SJSA1 (cell line): Measurements from ENCODE around the gene QRFP. TPM values are rescaled to one million over a fixed set of nuclear protein-coding genes. Genes with fewer than 3 reads are reported as not detected.
"Not testable (repeated sequence)": the region's sequence is repeated elsewhere in the genome, so short reads cannot be mapped to it uniquely, and the experiment has no call there.

Experiments used
- DNase-seq, 2 experiments: peaks; one replicate each; pipeline ENCODE4 v3.0.0-alpha.2; 2015 to 2020; ENCODE audit warnings: low spot score in 2 of 2, low read depth in 1 of 2
- H3K27ac ChIP-seq: fragments of 250-450 bp; sonication (Bioruptor Pico); 2 replicates; pipeline ENCODE4 v1.5.1; 2020; ENCODE audit warnings: mild to moderate bottlenecking, moderate library complexity
- H3K27me3 ChIP-seq: fragments of 250-450 bp; sonication (Bioruptor Pico); replicated peaks from 2 replicates; pipeline ENCODE4 v1.5.1; 2020; ENCODE audit warnings: mild to moderate bottlenecking, moderate library complexity
- H3K36me3 ChIP-seq: fragments of 250-450 bp; sonication (Bioruptor Pico); 2 replicates; pipeline ENCODE4 v1.5.1; 2020; ENCODE audit warnings: mild to moderate bottlenecking
- H3K4me1 ChIP-seq: fragments of 250-450 bp; sonication (Bioruptor Pico); replicated peaks from 2 replicates; pipeline ENCODE4 v1.6.1; 2021; ENCODE audit warnings: mild to moderate bottlenecking
- H3K4me3 ChIP-seq: fragments of 250-450 bp; sonication (Bioruptor Pico); 2 replicates; pipeline ENCODE4 v1.5.1; 2020; ENCODE audit warnings: mild to moderate bottlenecking
- H3K9me3 ChIP-seq: fragments of 250-450 bp; sonication (Bioruptor Pico); replicated peaks from 2 replicates; pipeline ENCODE4 v1.5.1; 2020; ENCODE audit warnings: mild to moderate bottlenecking
- total RNA-seq: library from RNA; depleted of rRNA; stranded (reverse); fragments of >200 nt; shearing (Covaris generic); gene quantifications from 2 replicates; pipeline ENCODE4 v1.2.3, GENCODE V29; 2014

The QRFP gene
- total RNA-seq, 1 experiment from 2014 or later, result not detected

DNA sequence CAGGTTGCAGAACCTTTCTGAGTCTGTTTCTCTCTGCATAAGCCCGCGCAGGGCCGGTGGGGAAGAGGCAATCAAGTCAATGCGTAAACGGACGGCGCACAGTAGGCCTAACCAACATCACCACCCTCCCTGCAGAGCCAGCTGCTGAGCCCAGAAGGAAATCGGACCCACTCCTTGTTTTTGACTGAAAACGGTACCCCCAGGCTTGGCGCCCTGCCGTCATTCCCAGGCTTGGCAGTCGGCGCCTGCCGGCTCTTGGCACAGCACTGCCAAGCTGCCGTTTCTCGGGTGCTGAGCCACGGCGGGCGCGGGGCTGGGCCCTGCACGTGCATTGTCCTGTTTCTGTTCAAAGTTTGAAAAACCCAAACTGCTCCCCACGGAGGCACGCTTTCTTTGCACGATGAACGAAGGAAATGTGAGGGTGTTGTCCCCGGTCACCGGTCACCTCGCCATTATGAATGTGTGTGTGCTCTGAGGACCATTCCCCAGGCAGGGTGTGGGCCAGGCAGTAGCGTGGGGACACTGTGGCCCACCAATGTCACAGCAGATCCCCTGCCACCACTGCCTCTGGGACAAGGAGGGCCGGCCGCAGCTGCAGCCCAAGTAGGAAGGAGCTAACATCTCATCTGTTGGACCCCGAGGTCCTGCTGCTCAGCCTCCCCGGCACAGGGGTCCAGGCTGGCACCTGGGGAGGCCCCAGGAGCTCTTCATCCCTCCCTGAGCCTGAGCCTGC is 22.4 kb upstream of the QRFP start:
- H3K36me3 ChIP-seq, result no peaks in the 10 kb centered on the region

DNA sequence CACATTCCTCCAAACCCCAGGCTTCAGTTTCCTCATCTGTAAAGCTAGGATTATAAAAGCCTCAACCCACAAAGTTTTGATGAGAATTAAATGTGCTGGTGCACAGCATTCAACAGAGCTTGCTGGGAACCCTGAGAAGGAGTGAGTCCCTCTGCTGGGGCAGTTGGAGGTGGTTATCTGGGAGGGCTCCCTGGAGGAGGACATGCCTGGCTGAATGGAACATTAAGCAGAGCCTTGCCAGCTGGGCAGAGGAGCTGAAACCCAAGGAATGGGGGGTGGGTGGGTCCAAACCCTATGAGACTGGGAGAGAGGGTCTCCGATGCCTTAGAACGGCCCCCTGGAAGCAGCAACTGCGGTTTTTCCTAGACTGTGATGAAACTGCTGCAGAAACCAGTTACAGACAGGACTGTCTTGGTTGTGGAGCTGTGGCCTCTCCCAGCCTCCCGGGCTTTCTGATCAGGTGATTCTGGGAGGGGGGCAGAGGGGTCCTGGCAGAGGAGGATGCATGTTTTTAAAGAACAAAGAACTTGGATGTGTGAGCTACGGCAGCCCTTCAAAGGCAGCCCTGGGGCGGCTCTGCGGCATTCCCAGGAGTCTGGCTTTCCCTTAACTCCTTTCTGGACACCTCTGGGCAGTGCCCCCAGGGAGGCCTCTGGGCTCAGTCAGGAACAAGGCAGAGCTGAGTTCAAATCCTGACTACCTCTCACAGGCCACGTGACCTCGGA is 21.7 kb upstream of the QRFP start:
- Histone ChIP-seq H3K27me3 (peaks cover 13% of the 10 kb centered on the region), H3K27ac (no peak overlapping the region), H3K9me3 (no peaks in the 10 kb centered on the region), H3K36me3 (no peaks in the 10 kb centered on the region), H3K4me1 (no peaks in the 10 kb centered on the region), H3K4me3 (no peak overlapping the region)
- no peak for DNase-seq

More for the DNA sequence above, 22.4 kb upstream of the QRFP start:
- DNase-seq, result no peak
- Histone ChIP-seq H3K27ac (no peak overlapping the region), H3K9me3 (no peaks in the 10 kb centered on the region), H3K27me3 (peaks cover 14% of the 10 kb centered on the region), H3K4me3 (no peak overlapping the region), H3K4me1 (no peaks in the 10 kb centered on the region)

DNA sequence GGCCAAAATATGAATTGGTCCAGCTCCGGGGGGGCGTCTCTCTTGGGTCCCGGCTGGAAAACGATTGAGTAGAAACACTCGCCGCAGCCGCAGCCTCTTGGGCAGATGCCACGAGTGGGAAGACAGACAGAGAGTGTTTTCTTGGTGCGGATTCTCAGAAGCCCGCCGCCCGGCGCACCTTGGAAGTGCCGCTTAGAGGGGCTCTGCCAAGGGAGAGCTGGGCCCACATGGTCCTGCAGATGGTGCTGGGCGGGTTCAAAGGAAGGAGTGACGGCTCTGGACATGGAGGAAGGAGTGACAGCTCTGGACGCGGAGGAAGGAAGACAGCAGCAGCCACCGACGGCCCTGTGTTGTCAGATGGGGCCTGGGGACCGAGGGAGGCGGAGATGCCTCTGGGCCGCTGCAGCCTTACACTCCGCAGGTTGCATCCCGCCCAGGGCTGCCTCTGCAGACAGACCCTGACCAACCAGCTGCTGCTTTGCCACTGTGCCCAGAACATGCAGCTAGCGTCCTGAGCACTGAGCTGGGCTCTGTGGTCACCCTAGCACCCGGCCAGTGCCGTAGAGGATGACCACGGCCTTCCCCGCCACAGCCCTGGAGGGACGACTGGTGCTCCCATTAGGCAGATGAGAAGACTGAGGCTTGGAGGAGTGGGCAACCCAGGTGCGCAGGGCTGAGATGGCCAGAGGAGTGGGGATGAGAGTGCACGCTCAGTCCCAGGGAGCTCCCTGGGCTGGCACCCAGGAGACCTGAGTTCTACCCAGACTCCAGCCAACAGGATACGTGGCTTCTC is 20.8 kb upstream of the QRFP start:
- Histone ChIP-seq H3K27me3 (peaks cover 5% of the 10 kb centered on the region; the same call in 1 of the 2 replicates), H3K4me3 (no peak overlapping the region), H3K27ac (no peak overlapping the region), H3K4me1 (no peaks in the 10 kb centered on the region), H3K36me3 (no peaks in the 10 kb centered on the region), H3K9me3 (no peaks in the 10 kb centered on the region)
- DNase-seq, result no peak

DNA sequence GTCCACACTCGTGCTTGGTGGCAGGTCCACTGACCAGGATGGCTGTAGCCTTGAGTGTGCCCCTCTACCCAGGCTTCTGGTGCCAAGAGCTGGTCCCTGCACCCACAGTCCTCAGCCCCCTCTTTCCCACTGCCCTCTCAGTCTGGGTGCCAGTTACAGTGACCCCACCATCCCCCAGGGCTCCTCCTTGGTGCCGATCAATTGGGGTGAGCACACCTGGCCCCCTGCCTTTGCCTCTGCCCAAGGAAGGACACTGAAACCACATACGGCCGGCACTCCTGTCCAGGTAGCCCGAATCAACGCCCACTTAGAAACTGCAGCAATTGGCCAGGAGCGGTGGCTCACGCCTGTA is 18.5 kb upstream of the QRFP start:
- H3K4me1 ChIP-seq, result no peaks in the 10 kb centered on the region
- H3K9me3 ChIP-seq, result no peaks in the 10 kb centered on the region
- 0 out of 2 replicates have a peak, but pooled peaks cover 5% of the 10 kb centered on the region for H3K27me3 ChIP-seq
- H3K4me3 ChIP-seq, result no peak overlapping the region
- H3K27ac ChIP-seq, result no peak overlapping the region
- DNase-seq, result no peak
- no peaks in the 10 kb centered on the region for H3K36me3 ChIP-seq

DNA sequence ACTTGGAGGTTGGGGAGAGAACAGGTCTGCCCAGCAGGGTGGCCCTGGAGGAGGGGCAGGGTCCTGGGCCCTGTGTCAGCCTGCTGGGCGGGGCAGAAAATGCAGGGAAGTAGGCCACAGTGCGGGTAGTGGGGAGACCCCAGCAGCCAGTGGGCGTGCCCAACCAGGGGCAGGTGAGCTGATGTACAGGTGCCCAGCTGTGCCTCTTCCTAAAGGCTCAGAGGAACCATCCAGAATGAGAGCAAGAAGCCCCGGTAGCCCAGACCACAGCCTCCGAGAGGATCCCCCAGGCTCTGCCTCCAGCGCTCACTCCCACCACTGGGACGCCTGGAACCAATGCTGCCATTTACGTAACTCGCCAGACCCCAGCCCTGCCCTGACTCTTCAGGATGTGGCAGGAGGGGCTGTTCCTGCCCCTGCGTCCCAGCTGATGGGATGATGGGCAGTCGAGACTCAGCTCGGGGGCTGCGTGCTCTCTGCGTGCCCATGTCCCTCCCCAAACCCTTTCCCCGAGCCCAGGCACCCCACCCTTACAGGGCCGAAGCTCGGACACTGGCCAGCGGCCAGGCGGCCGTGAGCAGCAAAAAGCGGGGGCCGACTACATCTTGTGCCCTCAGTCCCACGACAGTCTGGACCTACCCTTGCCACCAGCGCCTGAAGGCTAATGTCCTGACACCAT is 17.9 kb upstream of the QRFP start:
- H3K27me3 ChIP-seq, result 0 out of 2 replicates have a peak, but pooled peaks cover 5% of the 10 kb centered on the region
- H3K4me1 ChIP-seq, result no peaks in the 10 kb centered on the region
- H3K36me3 ChIP-seq, result no peaks in the 10 kb centered on the region
- H3K4me3 ChIP-seq, result no peak overlapping the region
- H3K9me3 ChIP-seq, result no peaks in the 10 kb centered on the region
- DNase-seq, result no peak
- H3K27ac ChIP-seq, result no peak overlapping the region

DNA sequence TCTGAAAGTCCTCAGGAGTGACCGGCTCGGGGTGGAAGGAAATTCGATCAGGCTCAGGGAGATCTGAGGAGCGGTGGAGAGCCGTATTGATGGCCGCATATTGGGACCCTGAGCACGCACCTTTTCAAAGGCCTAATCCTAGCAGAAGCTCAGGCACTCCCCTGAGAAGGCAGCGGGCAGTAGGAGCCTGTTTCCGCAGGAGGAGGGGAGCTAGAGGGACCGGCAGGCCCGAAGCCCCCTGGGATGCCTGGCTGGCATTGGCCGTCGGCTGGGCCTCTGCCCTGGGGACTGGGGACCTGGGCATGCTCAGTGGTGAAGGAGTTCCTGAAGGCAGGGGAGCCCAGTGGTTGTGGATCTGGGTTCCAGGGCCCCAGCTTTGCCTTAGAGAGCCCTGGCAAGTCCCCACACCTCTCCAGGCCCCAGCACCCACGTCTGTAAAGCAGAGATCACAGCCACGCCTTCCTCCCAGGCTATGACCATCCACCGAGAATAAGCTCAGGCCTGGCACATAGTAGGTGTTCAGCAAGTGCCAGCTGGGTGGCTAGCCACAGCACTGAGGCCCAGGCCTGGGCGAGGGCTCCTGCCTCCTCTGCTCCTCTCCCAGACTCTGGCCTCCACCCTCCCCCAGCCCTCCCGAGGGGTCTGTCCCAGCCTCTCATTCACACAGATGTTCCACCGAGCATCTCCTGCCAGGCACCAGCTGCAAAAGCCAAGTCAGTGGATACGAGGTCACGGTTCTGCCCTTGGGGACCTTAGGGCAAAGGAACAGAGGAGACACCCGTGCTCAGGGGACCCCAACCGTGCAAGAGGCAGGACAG is 17.2 kb upstream of the QRFP start:
- Histone ChIP-seq H3K27me3 (0 out of 2 replicates have a peak, but pooled peaks cover 5% of the 10 kb centered on the region), H3K27ac (no peak overlapping the region), H3K4me1 (no peaks in the 10 kb centered on the region), H3K36me3 (no peaks in the 10 kb centered on the region), H3K9me3 (no peaks in the 10 kb centered on the region), H3K4me3 (no peak overlapping the region)
- DNase-seq, result no peak

DNA sequence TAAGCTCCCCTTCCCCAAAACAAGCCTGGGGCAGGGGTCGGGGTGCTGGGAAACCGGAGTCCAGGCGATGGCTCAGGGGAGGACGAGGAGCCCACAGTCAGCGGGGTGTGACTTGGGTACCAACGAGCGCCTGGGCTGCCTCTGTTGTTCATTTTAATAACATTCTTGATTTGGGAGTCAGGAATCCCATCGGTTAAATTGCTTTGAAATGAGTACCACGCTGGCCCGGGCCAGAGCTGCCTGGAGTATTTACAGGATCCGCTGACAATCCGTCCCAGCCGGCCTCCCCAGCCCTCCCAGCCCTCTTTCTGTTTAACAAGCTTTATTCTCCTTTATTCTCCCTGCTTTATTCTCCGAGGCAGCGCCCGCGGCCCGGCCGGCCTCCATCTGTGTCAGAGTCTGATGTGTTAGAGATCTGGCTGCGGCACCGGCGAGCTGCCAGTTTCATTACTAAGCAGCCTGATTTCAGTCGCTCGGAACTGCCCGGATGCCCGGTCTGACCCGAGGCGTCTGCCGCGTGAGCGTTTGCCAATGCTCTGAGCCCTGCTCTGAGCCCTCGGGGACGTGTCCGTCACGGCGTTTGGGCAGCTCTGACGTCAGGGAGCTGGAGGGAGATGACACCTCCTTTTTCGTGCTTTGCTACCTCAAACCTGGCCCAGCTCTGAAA is 16.5 kb upstream of the QRFP start:
- Histone ChIP-seq H3K36me3 (no peaks in the 10 kb centered on the region), H3K4me1 (no peaks in the 10 kb centered on the region), H3K4me3 (no peak overlapping the region), H3K27me3 (0 out of 2 replicates have a peak, but pooled peaks cover 5% of the 10 kb centered on the region), H3K27ac (no peak overlapping the region), H3K9me3 (no peaks in the 10 kb centered on the region)
- no peak for DNase-seq

DNA sequence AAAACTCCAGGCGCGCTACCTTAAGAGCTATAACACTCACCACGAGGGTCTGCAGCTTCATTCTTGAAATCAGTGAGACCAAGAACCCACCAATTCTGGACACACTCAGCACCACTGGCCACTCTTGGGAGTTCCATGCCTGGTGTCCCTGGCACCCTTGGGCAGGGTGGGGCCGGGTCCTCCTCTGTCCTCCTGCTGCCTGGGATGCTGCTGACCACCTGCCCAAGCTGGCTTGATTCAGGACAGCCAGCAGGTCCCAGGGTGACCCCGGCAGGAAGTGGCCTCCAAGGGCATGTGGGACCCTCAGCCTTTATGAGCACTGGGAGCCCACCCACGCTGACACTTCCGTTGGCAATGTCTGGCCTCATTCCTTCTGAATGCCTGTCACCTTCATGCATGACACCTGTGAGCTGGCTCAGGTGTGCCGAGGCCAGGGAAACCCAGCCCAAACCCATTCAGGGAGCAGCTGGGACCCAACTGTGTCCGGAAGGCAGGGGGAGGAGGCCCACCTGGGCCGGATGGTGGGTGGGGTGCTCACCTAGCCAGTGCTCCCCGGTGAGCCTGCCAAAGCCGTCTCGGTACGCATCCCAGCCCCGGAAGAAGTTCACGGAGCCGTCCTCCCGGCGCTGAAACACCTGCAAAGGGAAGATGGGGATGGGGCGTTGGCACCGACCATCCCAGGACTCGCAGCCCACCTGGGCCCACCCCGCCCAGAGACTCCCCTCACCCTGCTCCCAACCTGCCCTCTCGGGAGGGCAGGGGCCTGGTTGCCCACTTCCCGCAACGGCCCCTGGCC is 14.8 kb upstream of the QRFP start:
- Histone ChIP-seq H3K27me3 (0 out of 2 replicates have a peak, but pooled peaks cover 13% of the 10 kb centered on the region), H3K36me3 (no peaks in the 10 kb centered on the region), H3K9me3 (no peaks in the 10 kb centered on the region)

DNA sequence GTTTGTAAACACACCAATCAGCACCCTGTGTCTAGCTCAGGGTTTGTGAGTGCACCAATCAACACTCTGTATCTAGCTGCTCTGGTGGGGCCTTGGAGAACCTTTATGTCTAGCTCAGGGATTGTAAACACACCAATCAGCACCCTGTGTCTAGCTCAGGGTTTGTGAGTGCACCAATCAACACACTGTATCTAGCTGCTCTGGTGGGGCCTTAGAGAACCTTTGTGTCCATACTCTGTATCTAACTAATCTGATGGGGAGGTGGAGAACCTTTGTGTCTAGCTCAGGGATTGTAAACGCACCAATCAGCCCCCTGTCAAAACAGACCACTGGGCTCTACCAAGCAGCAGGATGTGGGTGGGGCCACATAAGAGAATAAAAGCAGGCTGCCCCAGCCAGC is 14.1 kb upstream of the QRFP start:
- not testable (repeated sequence) for H3K36me3 ChIP-seq, H3K4me3 ChIP-seq, DNase-seq, H3K9me3 ChIP-seq, H3K4me1 ChIP-seq, H3K27ac ChIP-seq
- 0 out of 2 replicates have a peak, but pooled peaks cover 15% of the 10 kb centered on the region for H3K27me3 ChIP-seq

More for the DNA sequence above, 14.8 kb upstream of the QRFP start:
- Histone ChIP-seq H3K27ac (no peak overlapping the region), H3K4me1 (no peaks in the 10 kb centered on the region), H3K4me3 (no peak overlapping the region)
- DNase-seq, result no peak

DNA sequence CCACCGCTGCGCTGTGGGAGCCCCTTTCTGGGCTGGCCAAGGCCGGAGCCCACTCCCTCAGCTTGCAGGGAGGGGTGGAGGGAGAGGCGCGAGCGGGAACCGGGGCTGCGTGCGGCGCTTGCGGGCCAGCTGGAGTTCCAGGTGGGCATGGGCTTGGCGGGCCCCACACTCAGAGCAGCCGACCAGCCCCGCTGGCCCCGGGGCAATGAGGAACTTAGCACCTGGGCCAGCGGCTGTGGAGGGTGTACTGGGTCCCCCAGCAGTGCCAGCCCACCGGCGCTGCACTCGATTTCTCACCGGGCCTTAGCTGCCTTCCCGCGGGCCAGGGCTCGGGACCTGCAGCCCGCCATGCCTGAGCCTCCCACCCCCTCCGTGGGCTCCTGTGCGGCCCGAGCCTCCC is 13.4 kb upstream of the QRFP start:
- not testable (repeated sequence) for H3K27ac ChIP-seq, H3K4me1 ChIP-seq, H3K36me3 ChIP-seq, H3K4me3 ChIP-seq, H3K9me3 ChIP-seq, DNase-seq
- H3K27me3 ChIP-seq, result 0 out of 2 replicates have a peak, but pooled peaks cover 15% of the 10 kb centered on the region

DNA sequence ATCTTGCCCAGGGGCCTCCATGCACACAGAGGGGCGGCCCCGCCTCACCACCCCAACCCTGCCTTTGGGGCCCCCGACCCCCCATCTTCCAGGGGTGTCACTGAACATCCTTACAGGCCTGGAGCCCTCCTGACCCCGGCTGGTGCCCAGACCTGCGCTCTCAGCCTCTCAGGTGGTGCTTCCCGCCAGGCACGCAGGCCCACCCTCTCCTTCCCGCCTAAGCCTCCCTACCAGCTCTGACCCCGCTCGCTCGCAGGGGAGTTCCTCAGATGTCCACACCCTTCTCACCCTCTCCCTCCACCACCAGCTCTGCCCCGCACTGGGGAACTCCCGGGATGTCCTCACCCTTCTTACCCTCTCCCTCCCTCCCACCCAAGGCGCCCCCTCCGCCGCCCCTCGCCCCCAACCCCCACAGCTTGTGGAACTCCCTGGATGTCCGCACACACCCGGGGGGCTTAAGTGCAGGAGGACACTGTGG is 12.3 kb upstream of the QRFP start:
- no peaks in the 10 kb centered on the region for H3K36me3 ChIP-seq
- H3K4me1 ChIP-seq, result no peaks in the 10 kb centered on the region
- no peak for DNase-seq
- H3K4me3 ChIP-seq, result no peak overlapping the region
- H3K9me3 ChIP-seq, result no peaks in the 10 kb centered on the region
- H3K27me3 ChIP-seq, result 0 out of 2 replicates have a peak, but pooled peaks cover 14% of the 10 kb centered on the region
- no peak overlapping the region for H3K27ac ChIP-seq
